HK-2 (cell line): Measurements from ENCODE around the gene WDR18.
A peak's percentile ranks its signal among the peaks of the same experiment; 100 is the strongest.
"Not testable (repeated sequence)": the region's sequence is repeated elsewhere in the genome, so short reads cannot be mapped to it uniquely, and the experiment has no call there.

Experiments used
- DNase-seq: peaks from one replicate; pipeline ENCODE4 v3.0.0-alpha.2; 2018; ENCODE audit not compliant: unreplicated experiment

The WDR18 gene

DNA sequence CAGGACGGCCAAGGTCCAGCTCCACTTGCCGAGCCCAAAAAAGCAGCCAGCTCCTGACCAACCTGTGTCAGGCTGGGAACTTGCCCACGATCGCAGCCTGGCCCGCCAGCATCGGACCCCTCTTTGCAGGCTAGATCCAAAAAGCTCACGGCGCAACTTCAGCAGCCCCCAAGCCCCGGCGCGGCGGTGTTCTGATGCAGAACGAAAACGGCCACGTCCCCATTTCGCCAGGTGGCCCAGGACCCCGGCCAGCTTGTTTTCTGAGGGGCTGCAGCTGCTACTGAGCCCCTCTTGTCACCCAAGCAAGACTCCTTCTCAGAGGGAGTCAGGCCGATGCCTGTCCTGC, 35.4 kb downstream of the WDR18 start:
- no peak for DNase-seq

DNA sequence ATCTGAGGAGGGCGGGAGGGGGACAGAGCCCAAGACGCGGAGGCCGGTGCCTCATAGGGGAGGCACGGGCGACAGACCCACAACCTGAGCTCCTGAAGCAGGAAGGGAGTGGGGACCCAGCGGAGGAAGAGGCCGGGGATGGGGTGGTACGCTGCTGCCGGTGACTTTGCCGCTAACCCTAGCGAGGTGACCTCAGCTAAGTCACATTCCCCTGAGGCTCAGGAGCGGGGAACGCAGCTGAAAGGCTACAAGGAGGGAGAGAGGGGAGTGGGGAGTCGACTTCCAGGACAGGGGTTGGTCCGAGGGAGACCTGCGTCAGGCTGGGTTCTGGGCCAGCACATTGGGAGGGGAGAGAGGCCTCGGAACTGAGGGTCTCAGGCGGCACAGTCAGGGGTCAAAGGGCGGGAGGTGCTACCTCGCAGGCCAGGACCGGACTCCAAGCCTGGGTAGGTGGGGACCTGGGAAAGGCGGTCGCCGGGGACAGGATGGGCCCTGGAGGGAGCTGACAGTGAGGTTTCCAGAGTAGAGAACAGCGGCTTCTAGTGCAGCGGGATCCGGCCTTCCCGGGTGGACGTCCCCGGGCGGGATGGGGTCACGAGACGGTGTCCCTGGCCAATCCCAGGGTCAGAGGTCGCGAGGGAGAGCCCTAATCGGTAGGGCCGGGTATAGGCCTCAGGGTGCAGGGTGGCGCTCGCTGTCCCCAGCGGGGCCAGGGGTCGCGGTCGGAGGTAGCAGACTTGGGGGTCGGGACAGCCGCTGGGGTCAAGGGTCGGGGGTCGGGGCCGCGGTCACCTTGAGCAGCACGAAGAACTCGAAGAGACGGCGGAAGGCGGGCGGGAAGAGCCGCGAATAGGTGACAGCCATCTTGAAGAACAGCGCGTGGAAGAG, 36.1 kb downstream of the WDR18 start:
- DNase-seq = no peak

GRCh38 chr19:1020868-1021425, 36.8 kb downstream of the WDR18 start, which contains the start of gene TMEM259:
Gene TMEM259 (minus strand): TSS chr19:1021123. CDS start chr19:1020996, 127 bp downstream.
- DNase-seq = peak; percentile 96

DNA sequence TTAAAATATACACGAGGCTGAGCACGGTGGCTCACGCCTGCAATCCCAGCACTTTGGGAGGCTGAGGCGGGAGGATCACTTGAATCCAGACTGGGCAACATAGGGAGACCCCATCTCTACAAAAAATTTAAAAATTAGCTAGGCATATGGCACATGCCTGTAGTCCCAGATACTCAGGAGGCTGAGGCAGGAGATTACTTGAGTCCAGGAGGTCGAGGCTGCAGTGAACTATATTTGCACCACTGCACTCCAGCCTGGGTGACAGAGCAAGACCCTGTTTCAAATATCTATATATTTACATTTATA, 39.7 kb downstream of the WDR18 start:
- DNase-seq = not testable (repeated sequence)

- not testable (repeated sequence) for DNase-seq
Observed at GRCh38 chr19:1025080-1025479, 40.9 kb downstream of the WDR18 start.

DNA sequence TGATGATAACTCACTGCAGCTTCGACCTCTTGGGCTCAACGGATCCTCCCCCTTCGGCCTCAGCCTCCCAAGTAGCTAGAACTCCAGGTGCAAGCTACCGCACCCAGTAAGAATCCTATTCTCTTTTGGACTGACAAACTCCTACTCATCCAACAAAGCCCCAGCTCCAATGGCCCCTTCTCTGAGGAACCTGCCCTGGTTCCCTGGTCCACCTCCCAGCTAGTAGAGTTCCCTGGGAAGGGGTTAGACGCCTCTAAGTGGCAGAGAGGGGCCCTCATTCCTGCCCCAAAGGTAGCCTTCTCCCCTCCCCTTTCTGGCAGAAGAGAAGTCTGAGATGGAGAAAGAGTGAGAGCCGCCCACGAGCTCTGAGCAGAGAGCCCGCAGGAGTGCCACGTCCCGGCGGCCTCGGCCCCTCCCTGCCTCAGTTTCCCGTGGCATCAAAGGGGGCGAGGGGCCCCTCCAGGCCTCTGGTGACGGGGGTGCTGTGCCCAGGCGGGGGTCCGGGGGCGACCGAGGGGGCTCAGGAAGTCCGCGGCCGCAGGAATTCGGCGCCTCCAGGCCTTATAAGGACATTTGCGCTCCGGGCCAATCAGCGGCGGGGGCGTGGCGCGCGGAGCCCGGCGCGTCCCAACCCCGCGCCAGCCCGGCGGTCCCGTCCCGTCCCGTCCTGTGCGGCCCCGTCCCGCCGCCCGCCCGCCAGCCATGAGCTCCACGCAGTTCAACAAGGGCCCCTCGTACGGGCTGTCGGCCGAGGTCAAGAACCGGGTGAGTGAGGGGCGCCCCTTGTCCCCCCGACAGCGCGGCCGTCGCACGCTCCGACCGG, 42.0 kb downstream of the WDR18 start, which contains the start of gene CNN2:
TSS of gene CNN2 (plus strand) at position 649 of the 823 bp plus-strand sequence. CDS start at position 703, 54 bp downstream.
- DNase-seq = peak; percentile 88

DNA sequence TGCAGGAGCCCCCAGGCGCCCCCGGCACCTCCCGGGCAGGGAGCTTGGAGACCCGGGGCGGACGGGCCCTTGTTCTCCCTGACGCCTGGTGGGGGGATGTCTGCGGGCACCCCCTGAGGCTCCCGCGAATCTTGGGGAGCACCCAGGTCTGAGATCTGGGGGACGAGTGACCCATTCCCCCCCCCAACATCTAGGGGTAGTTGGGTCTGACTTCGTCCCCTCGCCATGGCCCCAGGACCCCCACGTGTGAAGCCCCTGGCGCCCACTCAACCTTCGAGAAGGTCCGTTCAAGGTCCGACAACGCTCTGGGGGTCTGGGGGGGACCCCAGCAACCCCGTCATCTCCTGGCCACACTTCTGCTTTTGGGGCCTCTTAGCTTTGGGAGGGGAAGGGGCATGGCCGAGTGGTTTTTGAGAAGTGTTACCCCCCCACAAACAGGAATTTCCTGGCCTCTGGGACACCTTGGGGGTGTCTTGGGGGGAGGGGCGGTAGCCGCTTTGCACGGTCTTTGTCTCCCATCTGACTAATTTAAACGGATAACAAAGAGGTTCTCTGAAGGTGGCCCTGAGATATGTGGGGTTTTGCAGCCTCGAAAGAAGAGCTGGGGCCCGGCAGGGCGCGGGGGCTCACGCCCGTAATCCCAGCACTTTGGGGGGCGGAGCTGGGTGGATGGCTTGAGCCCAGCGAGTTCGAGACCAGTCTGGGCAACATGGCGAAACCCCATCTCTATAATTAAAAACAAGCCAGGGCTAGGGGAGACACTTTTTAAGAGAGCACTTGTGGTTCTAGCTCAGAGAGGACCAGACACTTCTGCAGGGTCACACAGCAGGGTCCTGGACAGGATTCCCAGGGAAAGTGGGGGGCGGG, 42.9 kb downstream of the WDR18 start:
- peak; percentile 33 for DNase-seq

DNA sequence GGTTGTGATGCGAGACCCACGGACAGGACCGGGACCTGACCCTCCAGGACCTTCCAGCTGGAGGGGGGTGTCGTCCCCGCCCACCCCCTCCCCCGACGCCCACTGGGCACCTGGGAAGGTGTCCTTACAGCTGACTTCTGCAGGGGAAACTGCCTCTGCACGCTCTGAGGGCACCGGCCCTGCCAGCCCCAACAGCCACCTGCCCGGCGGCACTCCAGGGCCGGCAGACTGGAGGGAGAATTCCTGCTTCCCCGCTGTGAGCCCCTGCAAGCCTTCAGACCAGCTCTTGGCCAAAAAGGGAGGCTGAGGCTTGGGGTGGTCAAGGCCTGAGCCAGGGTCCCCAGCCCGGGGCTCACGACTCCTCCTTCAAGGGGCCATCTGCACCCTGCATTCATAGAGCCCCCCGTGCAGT, 43.5 kb downstream of the WDR18 start:
- DNase-seq = peak; percentile 38

- DNase-seq = peak; percentile 88
Observed at GRCh38 chr19:1028062-1028926, 44.1 kb downstream of the WDR18 start.

- no peak for DNase-seq
Observed at GRCh38 chr19:1032264-1032867, 48.2 kb downstream of the WDR18 start.

DNA sequence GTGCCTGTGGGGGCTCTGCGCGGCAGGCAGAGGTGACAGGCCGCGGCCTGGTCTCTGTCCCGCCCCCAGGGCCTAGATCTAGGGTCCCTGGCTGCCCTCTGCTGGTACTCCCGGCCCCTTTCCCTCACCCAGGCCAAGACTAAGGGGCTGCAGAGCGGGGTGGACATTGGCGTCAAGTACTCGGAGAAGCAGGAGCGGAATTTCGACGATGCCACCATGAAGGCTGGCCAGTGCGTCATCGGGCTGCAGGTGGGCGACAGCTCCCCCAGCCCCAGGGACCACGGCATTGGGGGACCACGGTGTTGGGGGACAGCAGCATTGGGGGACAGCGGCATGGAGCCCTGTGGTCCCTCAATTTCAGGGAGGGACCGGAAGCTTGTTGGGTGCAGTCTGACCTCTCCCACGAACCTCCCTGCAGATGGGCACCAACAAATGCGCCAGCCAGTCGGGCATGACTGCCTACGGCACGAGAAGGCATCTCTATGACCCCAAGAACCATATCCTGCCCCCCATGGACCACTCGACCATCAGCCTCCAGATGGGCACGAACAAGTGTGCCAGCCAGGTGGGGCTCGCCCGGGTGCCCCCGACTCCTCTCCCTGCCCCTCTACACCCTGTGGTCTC, 52.0 kb downstream of the WDR18 start:
- DNase-seq = no peak

DNA sequence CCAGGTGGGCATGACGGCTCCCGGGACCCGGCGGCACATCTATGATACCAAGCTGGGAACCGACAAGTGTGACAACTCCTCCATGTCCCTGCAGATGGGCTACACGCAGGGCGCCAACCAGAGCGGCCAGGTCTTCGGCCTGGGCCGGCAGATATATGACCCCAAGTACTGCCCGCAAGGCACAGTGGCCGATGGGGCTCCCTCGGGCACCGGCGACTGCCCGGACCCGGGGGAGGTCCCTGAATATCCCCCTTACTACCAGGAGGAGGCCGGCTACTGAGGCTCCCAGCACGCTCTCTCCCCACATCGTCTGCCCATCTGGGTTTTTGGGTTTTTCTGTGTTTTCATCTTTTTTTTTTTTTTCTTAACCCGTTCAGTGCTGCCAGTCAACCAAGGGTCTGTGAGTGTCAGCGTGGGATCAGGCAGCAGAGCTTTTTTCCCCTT, 53.5 kb downstream of the WDR18 start:
- no peak for DNase-seq

GRCh38 chr19:1038978-1039645, 55.0 kb downstream of the WDR18 start:
- peak; percentile 44 for DNase-seq

GRCh38 chr19:1039646-1040475, 55.7 kb downstream of the WDR18 start, which contains the start of gene ABCA7:
Gene ABCA7 (plus strand): TSS chr19:1040107. CDS start chr19:1041362, 1,255 bp downstream.
- DNase-seq = peak; percentile 99

GRCh38 chr19:1040476-1041271, 56.5 kb downstream of the WDR18 start:
- DNase-seq = peak; percentile 92

GRCh38 chr19:1041272-1041834, 57.2 kb downstream of the WDR18 start:
- DNase-seq = no peak
